NCI-H2227 (cell line): ENCODE results near the gene LRCH2.

ENCODE experiments used
- DNase-seq: peaks from one replicate; lab custom pipeline; 2025; ENCODE audit not compliant: unreplicated experiment; lab: John Stamatoyannopoulos, UW

LRCH2 gene

GRCh38 chrX:115068896-115069295 is 165.0 kb downstream of the LRCH2 start:
- no peak for DNase-seq

GRCh38 chrX:115067812-115068211 is 166.1 kb downstream of the LRCH2 start:
- DNase-seq = no peak

- no peak for DNase-seq
Observed at GRCh38 chrX:115065304-115065703, 168.6 kb downstream of the LRCH2 start.
